ENCODE measurements around the gene SIN3A. TPM values are rescaled to one million over a fixed set of nuclear protein-coding genes. Genes with fewer than 3 reads are reported as not detected.

Gene SIN3A
- total RNA-seq, 1 experiment from 2014 or later, result 24.9 TPM

GRCh38 chr15:75369897-75370581 lies 81.5 kb downstream of the SIN3A start:
- CTCF ChIA-PET, result no interaction called here
- TF ChIP-seq CTCF (conservative IDR thresholded peaks at IDR 0.05; ENCODE audit: low read depth, low read length) (no peak), EZH2 (IDR thresholded peaks at IDR 0.05; ENCODE audit: low read length, unreplicated experiment) (no peak), EZH2phosphoT487 (IDR thresholded peaks at IDR 0.05; ENCODE audit: borderline replicate concordance, low read length) (no peak)
- H3K9me2 ChIP-seq (replicated peaks; ENCODE audit: low read length), result no peaks in the 10 kb centered on the region
- H3K9me3 ChIP-seq (ENCODE audit: low read length), result no peaks in the 10 kb centered on the region
- ATAC-seq (no peak), DNase-seq (no peak)
- intact Hi-C loops (cut with micrococcal nuclease), result loop anchor here (2.0 to 10.0 kb wide), 2 partner anchors 81 to 275 kb away; partner anchors contain the start of genes IMP3, SIN3A and SNX33
- peaks cover 44% of the 10 kb centered on the region for H3K36me3 ChIP-seq (ENCODE audit: low read depth, low read length)
- peak overlapping the region; percentile 99 for H3K4me2 ChIP-seq (ENCODE audit: low read length)
- BruUV-seq (replicated peaks), result no TSS peak
- POLR2A ChIA-PET (ENCODE audit: unreplicated experiment), result interaction anchor here (0.5 to 0.7 kb wide), 2 partner anchors 11 to 12 kb away, joined by 3 to 22 read pairs; no protein-coding TSS in a partner anchor
- H3K4me1 ChIP-seq (ENCODE audit: insufficient read depth, low read length), result peaks cover 16% of the 10 kb centered on the region
- no peak overlapping the region for H3K9ac ChIP-seq (ENCODE audit: low read length)
- peaks cover 29% of the 10 kb centered on the region; the same call in 1 of the 2 replicates for H3K79me2 ChIP-seq (ENCODE audit: low read length)
- no peaks in the 10 kb centered on the region for H4K20me1 ChIP-seq (ENCODE audit: low read length)
- no peak overlapping the region for H2AFZ ChIP-seq (ENCODE audit: low read length)
- no peak overlapping the region for H3K27ac ChIP-seq (ENCODE audit: low read length)
- H3K27me3 ChIP-seq (ENCODE audit: low read length), result no peaks in the 10 kb centered on the region
- 0 out of 2 replicates have a peak overlapping the region, but pooled peaks have one; percentile 87 for H3K4me3 ChIP-seq (ENCODE audit: low read length)
- H3F3A ChIP-seq (ENCODE audit: low read length, unreplicated experiment), result no peaks in the 10 kb centered on the region

GRCh38 chr15:75368689-75369239 lies 82.7 kb downstream of the SIN3A start:
- peaks cover 38% of the 10 kb centered on the region for H3K36me3 ChIP-seq (ENCODE audit: low read depth, low read length)
- no TSS peak for BruUV-seq (replicated peaks)
- POLR2A ChIA-PET (ENCODE audit: unreplicated experiment), result interaction anchor here (0.6 to 2.2 kb wide), 4 partner anchors 29 to 326 kb away, joined by 3 to 34 read pairs (median 4); partner anchors contain the start of gene SIN3A

More at GRCh38 chr15:75368689-75369239, 82.7 kb downstream of the SIN3A start:
- CTCF ChIA-PET, result interaction anchor here (0.5 kb wide), 1 partner anchor 374 kb away, joined by 3 read pairs; the partner anchor contains the start of gene SCAMP5
- H3K9me3 ChIP-seq (ENCODE audit: low read length), result no peaks in the 10 kb centered on the region
- H3K9me2 ChIP-seq (replicated peaks; ENCODE audit: low read length), result no peaks in the 10 kb centered on the region
- H3K27me3 ChIP-seq (ENCODE audit: low read length), result no peaks in the 10 kb centered on the region
- peaks cover 16% of the 10 kb centered on the region for H3K4me1 ChIP-seq (ENCODE audit: insufficient read depth, low read length)
- intact Hi-C loops (cut with micrococcal nuclease), result loop anchor here (2.0 to 10.0 kb wide), 2 partner anchors 82 to 276 kb away; partner anchors contain the start of genes IMP3, SIN3A and SNX33
- peak overlapping the region; percentile 97 for H3K9ac ChIP-seq (ENCODE audit: low read length)
- no peaks in the 10 kb centered on the region for H4K20me1 ChIP-seq (ENCODE audit: low read length)
- H3K4me3 ChIP-seq (ENCODE audit: low read length), result peak overlapping the region; percentile 87
- H3K79me2 ChIP-seq (ENCODE audit: low read length), result peaks cover 29% of the 10 kb centered on the region; the same call in 1 of the 2 replicates
- DNase-seq, result no peak
- H3F3A ChIP-seq (ENCODE audit: low read length, unreplicated experiment), result no peaks in the 10 kb centered on the region
- peak overlapping the region; percentile 2; the same call in 1 of the 2 replicates for H2AFZ ChIP-seq (ENCODE audit: low read length)
- TF ChIP-seq EZH2phosphoT487 (IDR thresholded peaks at IDR 0.05; ENCODE audit: borderline replicate concordance, low read length) (no peak), EZH2 (IDR thresholded peaks at IDR 0.05; ENCODE audit: low read length, unreplicated experiment) (no peak), CTCF (conservative IDR thresholded peaks at IDR 0.05; ENCODE audit: low read depth, low read length) (no peak)
- ATAC-seq, result peak; percentile 3
- peak overlapping the region; percentile 99 for H3K4me2 ChIP-seq (ENCODE audit: low read length)
- peak overlapping the region; percentile 91 for H3K27ac ChIP-seq (ENCODE audit: low read length)

Measured in PC-3 (cell line).